ENCODE measurements around the gene TRAPPC2. TPM values are rescaled to one million over a fixed set of nuclear protein-coding genes. Genes with fewer than 3 reads are reported as not detected.
"Not testable (repeated sequence)": the region's sequence is repeated elsewhere in the genome, so short reads cannot be mapped to it uniquely, and the experiment has no call there.

The TRAPPC2 gene
- total RNA-seq, 1 donor from 2014 or later, result 20.2 TPM

GRCh38 chrX:13687203-13687602 lies 47.2 kb downstream of the TRAPPC2 start:
- Mint-ChIP-seq H3K27ac (no peak overlapping the region), H3K4me1 (peaks cover 28% of the 10 kb centered on the region), H3K27me3 (ENCODE audit: low read depth) (no peaks in the 10 kb centered on the region)

DNA sequence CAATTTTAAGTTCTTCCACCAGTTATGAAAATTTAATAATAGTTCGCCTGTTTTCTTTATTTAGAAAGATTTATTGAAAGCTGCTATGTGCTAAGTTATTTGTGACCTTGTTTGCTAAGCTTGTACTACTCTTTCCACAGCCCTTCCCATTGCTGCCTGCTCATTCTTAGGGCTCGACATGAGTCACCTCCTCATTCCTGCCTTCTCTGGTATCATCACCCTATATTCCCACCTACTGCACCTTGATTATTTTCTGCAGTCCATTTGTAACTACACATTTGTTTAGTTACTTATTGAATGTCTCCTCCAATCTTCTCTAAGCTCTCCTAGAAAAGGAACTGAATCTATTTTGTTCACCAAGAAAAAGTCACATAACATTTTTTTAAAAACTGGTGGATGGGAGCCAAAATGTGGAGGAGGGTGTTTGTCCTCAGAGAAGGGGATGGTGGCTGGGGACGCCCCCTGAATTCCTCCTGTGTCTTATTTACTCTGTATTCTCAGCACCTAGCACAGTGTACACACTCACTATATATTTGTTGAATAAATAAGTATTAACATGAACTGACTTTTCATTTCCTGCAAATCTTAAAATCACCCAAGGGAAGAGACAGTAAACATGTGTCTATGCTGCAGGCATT lies 49.2 kb downstream of the TRAPPC2 start:
- Mint-ChIP-seq H3K36me3 (no peaks in the 10 kb centered on the region), H3K9me3 (peaks cover 28% of the 10 kb centered on the region), H3K4me1 (peaks cover 19% of the 10 kb centered on the region), H3K27ac (no peak overlapping the region), H3K4me3 (no peak overlapping the region), H3K27me3 (ENCODE audit: low read depth) (no peaks in the 10 kb centered on the region)
- no peak for DNase-seq (ENCODE audit: low spot score in 2 of 2, unreplicated experiment in 2 of 2)
- no peak for TF ChIP-seq CTCF (IDR thresholded peaks at IDR 0.05; ENCODE audit: unreplicated experiment)

More at GRCh38 chrX:13687203-13687602, 47.2 kb downstream of the TRAPPC2 start:
- Mint-ChIP-seq H3K36me3 (no peaks in the 10 kb centered on the region), H3K9me3 (peaks cover 15% of the 10 kb centered on the region), H3K4me3 (no peak overlapping the region)
- no peak for DNase-seq (ENCODE audit: low spot score in 2 of 2, unreplicated experiment in 2 of 2)
- TF ChIP-seq CTCF (IDR thresholded peaks at IDR 0.05; ENCODE audit: unreplicated experiment), result no peak

GRCh38 chrX:13684361-13684760 lies 50.1 kb downstream of the TRAPPC2 start:
- Mint-ChIP-seq H3K27me3 (ENCODE audit: low read depth) (no peaks in the 10 kb centered on the region), H3K4me3 (no peak overlapping the region), H3K9me3 (peaks cover 33% of the 10 kb centered on the region), H3K4me1 (peaks cover 18% of the 10 kb centered on the region), H3K36me3 (no peaks in the 10 kb centered on the region), H3K27ac (no peak overlapping the region)
- no peak for TF ChIP-seq CTCF (IDR thresholded peaks at IDR 0.05; ENCODE audit: unreplicated experiment)
- DNase-seq (ENCODE audit: low spot score in 2 of 2, unreplicated experiment in 2 of 2), result no peak

GRCh38 chrX:13681595-13681994 lies 52.8 kb downstream of the TRAPPC2 start:
- Mint-ChIP-seq H3K4me1 (peaks cover 11% of the 10 kb centered on the region), H3K27ac (no peak overlapping the region), H3K9me3 (peaks cover 32% of the 10 kb centered on the region), H3K4me3 (no peak overlapping the region), H3K27me3 (ENCODE audit: low read depth) (no peaks in the 10 kb centered on the region), H3K36me3 (no peaks in the 10 kb centered on the region)
- no peak for TF ChIP-seq CTCF (IDR thresholded peaks at IDR 0.05; ENCODE audit: unreplicated experiment)
- no peak for DNase-seq (ENCODE audit: low spot score in 2 of 2, unreplicated experiment in 2 of 2)

DNA sequence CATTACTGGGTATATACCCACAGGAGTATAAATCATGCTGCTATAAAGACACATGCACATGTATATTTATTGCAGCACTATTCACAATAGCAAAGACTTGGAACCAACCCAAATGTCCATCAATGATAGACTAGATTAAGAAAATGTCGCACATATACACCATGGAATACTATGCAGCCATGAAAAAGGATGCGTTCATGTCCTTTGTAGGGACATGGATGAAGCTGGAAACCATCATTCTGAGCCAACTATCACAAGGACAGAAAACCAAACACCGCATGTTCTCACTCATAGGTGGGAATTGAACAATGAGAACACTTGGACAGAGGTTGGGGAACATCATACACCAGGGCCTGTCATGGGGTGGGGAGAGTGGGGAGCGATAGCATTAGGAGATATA lies 54.7 kb downstream of the TRAPPC2 start:
- not testable (repeated sequence) for H3K4me1 Mint-ChIP-seq; H3K27me3 Mint-ChIP-seq (ENCODE audit: low read depth); DNase-seq (ENCODE audit: low spot score in 2 of 2, unreplicated experiment in 2 of 2); H3K36me3 Mint-ChIP-seq; H3K27ac Mint-ChIP-seq; H3K4me3 Mint-ChIP-seq
- peaks cover 33% of the 10 kb centered on the region for H3K9me3 Mint-ChIP-seq

DNA sequence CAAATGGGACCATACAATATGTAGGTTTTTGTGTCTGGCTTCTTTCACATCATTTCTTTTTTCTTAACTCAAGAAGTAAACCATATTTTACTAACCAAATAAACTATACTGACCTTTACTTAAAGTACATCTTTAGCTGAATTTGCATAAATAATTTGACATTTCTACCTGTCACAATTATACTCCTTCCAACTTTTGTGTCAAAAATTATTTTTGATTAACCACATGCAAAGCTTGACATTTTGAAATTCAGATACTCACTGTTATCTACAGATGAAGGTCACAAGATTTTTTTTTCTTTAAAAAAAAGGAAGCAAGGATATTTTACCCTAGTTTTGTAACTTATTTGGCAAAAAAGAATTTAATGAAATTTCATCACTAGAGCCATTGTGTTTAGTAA lies 57.5 kb downstream of the TRAPPC2 start:
- Mint-ChIP-seq H3K27ac (no peak overlapping the region), H3K36me3 (no peaks in the 10 kb centered on the region), H3K4me1 (no peaks in the 10 kb centered on the region), H3K27me3 (ENCODE audit: low read depth) (no peaks in the 10 kb centered on the region), H3K9me3 (peaks cover 35% of the 10 kb centered on the region), H3K4me3 (no peak overlapping the region)
- TF ChIP-seq CTCF (IDR thresholded peaks at IDR 0.05; ENCODE audit: unreplicated experiment), result no peak
- DNase-seq (ENCODE audit: low spot score in 2 of 2, unreplicated experiment in 2 of 2), result no peak
